A673 (cell line): ENCODE measurements around the gene TRPC6. TPM values are rescaled to one million over a fixed set of nuclear protein-coding genes. Genes with fewer than 3 reads are reported as not detected.

Source experiments
- BruUV-seq: library from RNA; stranded (reverse); fragments of 400-500 nt; replicated peaks from 2 replicates; lab custom pipeline; 2021; lab: Mats Ljungman, UMichigan
- CTCF ChIA-PET: fragments of 300-600 bp; sonication (Branson Sonifier 250); formaldehyde crosslinking; loops from one replicate; lab custom pipeline; 2022; ENCODE audit warnings: antibody characterized with exemption; lab: Charles Lee
- POLR2A ChIA-PET: fragments of 300-600 bp; sonication (Branson Sonifier 250); formaldehyde crosslinking; loops from one replicate; lab custom pipeline; 2022; ENCODE audit warnings: antibody characterized with exemption; ENCODE audit not compliant: low non-redundant PET; lab: Charles Lee
- DNase-seq: peaks from one replicate; pipeline ENCODE4 v3.0.0-alpha.2; 2015; ENCODE audit warnings: low spot score
- H3K27ac ChIP-seq: fragments of 200-600 bp; sonication (generic); 2 replicates; pipeline ENCODE4 v1.5.1; 2016; ENCODE audit warnings: mixed run types, low read depth, mild to moderate bottlenecking, mixed read lengths, antibody characterized with exemption, low read length; ENCODE audit not compliant: poor library complexity, severe bottlenecking
- H3K27me3 ChIP-seq: fragments of 200-600 bp; sonication (generic); replicated peaks from 2 replicates; pipeline ENCODE4 v1.6.1; 2017; ENCODE audit warnings: mixed run types, low read depth, mild to moderate bottlenecking, mixed read lengths, antibody characterized with exemption, low read length; ENCODE audit not compliant: insufficient read depth, poor library complexity
- H3K36me3 ChIP-seq: fragments of 200-600 bp; sonication (generic); 2 replicates; pipeline ENCODE4 v1.6.1; 2016; ENCODE audit warnings: mixed run types, mild to moderate bottlenecking, mixed read lengths, antibody characterized with exemption, low read length; ENCODE audit not compliant: insufficient read depth, poor library complexity, severe bottlenecking
- H3K4me1 ChIP-seq: fragments of 200-600 bp; sonication (generic); 2 replicates; pipeline ENCODE4 v1.6.1; 2017; ENCODE audit warnings: mixed run types, mild to moderate bottlenecking, mixed read lengths, antibody characterized with exemption, low read length; ENCODE audit not compliant: insufficient read depth, poor library complexity, severe bottlenecking
- H3K4me3 ChIP-seq: fragments of 200-600 bp; sonication (generic); 2 replicates; pipeline ENCODE4 v1.5.1; 2016; ENCODE audit warnings: low read depth, mixed run types, mild to moderate bottlenecking, mixed read lengths, low read length; ENCODE audit not compliant: poor library complexity, severe bottlenecking
- H3K9me3 ChIP-seq: fragments of 200-600 bp; sonication (generic); 2 replicates; pipeline ENCODE4 v1.6.1; 2016; ENCODE audit warnings: mixed run types, low read depth, mild to moderate bottlenecking, mixed read lengths, antibody characterized with exemption, low read length; ENCODE audit not compliant: poor library complexity, severe bottlenecking
- EZH2 ChIP-seq: fragments of 200-600 bp; sonication (generic); IDR thresholded peaks from 2 replicates; pipeline ENCODE4 v1.6.1; 2017; ENCODE audit warnings: borderline replicate concordance, low read depth, mild to moderate bottlenecking, mixed read lengths, antibody characterized with exemption, low read length; ENCODE audit not compliant: poor library complexity, severe bottlenecking
- intact Hi-C: fragments of 100-400 bp; cut with micrococcal nuclease; formaldehyde crosslinking; loops from one replicate; pipeline ENCODE4 v1.10.0; 2022; ENCODE audit not compliant: unreplicated experiment
- total RNA-seq: library from RNA; stranded (reverse); gene quantifications from 2 replicates; pipeline ENCODE4 v1.2.3, GENCODE V29; 2021
- TF ChIP-seq, protein P1 (sequence below): fragments of 300-800, 200-600 bp; sonication (generic); conservative IDR thresholded peaks from 2 replicates; pipeline ENCODE4 v1.5.1; 2017; ENCODE audit warnings: low read depth, mild to moderate bottlenecking, antibody characterized with exemption, low read length, moderate library complexity, mixed read lengths

The TRPC6 gene
- total RNA-seq, 1 experiment from 2014 or later: not detected

DNA sequence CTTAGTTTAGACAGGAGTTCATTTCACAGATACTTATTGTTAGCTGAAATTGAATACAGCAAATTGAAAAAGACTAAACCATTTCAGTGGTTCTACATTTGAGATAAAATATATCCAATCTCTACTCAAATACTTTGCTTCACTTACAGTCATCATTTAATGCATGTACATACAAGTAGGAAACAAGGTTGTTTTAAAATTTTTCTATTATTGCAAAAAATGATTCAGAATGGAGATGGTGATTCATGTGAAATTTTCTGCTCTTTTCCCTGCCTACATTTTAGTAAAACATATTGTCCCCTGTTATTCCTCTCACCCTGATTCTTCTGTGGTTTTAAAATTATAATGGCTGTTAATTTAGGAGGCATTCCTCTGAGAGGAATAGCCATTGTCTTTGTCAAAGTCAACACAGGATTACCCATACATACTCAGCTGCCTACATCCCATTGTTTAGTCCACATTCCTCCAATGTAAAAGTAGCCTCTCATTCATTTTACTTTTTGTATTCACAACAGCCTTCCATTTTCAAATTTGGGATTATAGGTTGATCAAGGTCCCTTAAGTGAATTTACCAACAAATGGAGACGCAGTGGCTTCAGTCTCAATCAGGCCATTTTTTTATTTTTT, 60.1 kb downstream of the TRPC6 start:
- no peaks in the 10 kb centered on the region for H3K36me3 ChIP-seq
- CTCF ChIA-PET: no interaction called here
- H3K27me3 ChIP-seq: no peaks in the 10 kb centered on the region
- no peak overlapping the region for H3K27ac ChIP-seq
- H3K4me1 ChIP-seq: no peaks in the 10 kb centered on the region
- H3K4me3 ChIP-seq: no peak overlapping the region
- POLR2A ChIA-PET: no interaction called here
- no peaks in the 10 kb centered on the region for H3K9me3 ChIP-seq
- no TSS peak for BruUV-seq
- TF ChIP-seq, protein P1, sequence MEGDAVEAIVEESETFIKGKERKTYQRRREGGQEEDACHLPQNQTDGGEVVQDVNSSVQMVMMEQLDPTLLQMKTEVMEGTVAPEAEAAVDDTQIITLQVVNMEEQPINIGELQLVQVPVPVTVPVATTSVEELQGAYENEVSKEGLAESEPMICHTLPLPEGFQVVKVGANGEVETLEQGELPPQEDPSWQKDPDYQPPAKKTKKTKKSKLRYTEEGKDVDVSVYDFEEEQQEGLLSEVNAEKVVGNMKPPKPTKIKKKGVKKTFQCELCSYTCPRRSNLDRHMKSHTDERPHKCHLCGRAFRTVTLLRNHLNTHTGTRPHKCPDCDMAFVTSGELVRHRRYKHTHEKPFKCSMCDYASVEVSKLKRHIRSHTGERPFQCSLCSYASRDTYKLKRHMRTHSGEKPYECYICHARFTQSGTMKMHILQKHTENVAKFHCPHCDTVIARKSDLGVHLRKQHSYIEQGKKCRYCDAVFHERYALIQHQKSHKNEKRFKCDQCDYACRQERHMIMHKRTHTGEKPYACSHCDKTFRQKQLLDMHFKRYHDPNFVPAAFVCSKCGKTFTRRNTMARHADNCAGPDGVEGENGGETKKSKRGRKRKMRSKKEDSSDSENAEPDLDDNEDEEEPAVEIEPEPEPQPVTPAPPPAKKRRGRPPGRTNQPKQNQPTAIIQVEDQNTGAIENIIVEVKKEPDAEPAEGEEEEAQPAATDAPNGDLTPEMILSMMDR: no peak
- no peak for TF ChIP-seq EZH2
- DNase-seq: no peak
- intact Hi-C loops: no loop called here

GRCh38 chr11:101523193-101523592, 60.6 kb downstream of the TRPC6 start:
- TF ChIP-seq, protein P1: no peak
- no peak for TF ChIP-seq EZH2
- Histone ChIP-seq H3K9me3 (no peaks in the 10 kb centered on the region), H3K36me3 (no peaks in the 10 kb centered on the region), H3K4me1 (no peaks in the 10 kb centered on the region), H3K4me3 (no peak overlapping the region), H3K27ac (no peak overlapping the region), H3K27me3 (no peaks in the 10 kb centered on the region)
- no TSS peak for BruUV-seq
- CTCF ChIA-PET: no interaction called here
- POLR2A ChIA-PET: no interaction called here
- intact Hi-C loops: no loop called here
- no peak for DNase-seq

DNA sequence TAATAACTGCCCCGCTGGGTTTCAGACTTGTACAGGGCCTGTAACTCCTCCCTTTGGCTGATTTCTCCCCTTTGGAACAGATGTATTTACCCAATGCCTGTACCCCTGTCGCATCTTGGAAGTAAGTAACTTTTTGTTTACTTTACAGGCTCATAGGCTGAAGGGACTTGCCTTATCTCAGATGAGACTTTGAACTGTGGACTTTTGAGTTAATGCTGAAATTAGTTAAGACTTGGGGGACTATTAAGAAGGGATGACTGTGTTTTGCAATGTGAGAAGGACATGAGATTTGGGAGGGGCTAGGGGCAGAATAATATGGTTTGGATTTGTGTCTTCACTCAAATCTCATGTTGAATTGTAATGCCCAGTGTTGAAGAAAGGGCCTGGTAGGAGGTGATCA, 62.0 kb downstream of the TRPC6 start:
- Histone ChIP-seq H3K36me3 (no peaks in the 10 kb centered on the region), H3K27me3 (peaks cover 2% of the 10 kb centered on the region), H3K27ac (no peak overlapping the region), H3K9me3 (no peaks in the 10 kb centered on the region), H3K4me3 (no peak overlapping the region), H3K4me1 (no peaks in the 10 kb centered on the region)
- CTCF ChIA-PET: no interaction called here
- intact Hi-C loops: no loop called here
- POLR2A ChIA-PET: no interaction called here
- no TSS peak for BruUV-seq
- no peak for DNase-seq
- TF ChIP-seq EZH2: no peak
- TF ChIP-seq, protein P1: no peak
